Measurements from ENCODE around the gene GALNT2. TPM values are rescaled to one million over a fixed set of nuclear protein-coding genes. Genes with fewer than 3 reads are reported as not detected.

GALNT2 gene
- total RNA-seq, 1 donor from 2014 or later: 32.8 TPM

DNA sequence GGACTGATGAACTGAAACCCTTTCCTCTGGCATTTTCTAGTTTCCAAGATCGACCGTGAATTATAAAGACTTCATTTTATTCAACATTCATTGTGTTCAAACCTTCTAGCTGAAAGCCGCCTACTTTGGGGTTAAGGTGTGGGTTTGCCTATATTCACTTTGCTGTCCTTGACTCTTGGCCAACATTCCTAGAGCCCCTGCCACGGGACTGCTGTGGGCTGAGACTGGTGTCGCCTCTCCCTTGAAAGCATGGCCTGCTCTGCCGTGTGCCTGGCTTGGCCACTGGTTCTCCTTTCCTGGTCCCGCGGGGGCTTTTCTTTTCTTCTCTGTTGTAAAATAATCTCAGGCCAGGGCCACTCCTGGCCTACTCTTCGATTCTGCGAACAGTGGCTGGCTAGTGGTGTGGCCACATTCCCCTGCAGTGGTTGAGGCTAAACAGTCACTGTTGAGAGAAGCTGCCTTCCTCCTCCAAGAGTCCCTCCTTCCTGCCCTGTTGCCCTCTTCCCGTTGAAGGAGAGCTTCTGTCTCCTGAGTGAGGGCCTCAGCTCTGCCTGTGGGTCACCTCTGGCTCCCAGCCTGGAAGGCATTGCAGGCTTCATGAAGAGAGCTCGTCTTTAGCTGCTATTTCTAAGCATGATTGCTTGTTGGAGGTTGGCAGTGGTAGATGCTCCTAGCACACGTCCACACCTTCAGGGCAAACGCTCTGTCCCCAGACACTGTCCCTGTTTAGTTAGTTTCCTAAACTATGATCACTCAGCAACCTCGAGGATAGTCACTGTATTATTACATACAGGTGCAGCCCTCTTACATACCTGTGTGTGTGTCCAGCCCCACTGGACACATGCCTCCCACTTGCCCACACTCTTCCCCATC, 80.5 kb downstream of the GALNT2 start:
- no peak for DNase-seq

DNA sequence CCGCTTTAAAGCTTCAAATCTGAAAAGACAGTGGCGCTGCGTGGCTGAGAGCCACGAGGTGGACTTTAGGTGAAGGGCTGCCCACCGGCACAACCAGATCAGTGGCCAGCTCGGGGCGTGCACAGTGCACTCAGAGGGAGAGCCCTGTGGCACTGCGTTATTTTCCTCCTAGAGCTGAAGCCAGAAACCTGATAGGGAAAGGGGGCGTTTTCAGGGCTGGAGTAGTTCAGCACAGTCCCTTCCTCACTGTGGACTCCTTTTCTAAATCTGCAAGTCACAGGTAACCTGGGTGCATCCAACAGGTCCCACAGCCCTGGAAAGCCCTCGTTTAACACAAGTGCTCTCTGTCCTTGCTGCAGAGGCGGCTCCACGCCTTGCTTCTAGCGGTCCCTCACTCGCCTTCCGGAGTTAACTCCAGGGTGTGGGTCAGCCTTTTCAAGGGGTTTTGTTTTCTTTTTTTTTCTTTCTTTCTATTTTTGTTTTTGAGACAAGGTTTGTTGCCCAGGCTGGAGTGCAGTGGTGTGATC, 81.2 kb downstream of the GALNT2 start:
- no peak for DNase-seq

- no peak for DNase-seq
These were observed 81.9 kb downstream of the GALNT2 start for GRCh38 chr1:230148768-230149469.

DNA sequence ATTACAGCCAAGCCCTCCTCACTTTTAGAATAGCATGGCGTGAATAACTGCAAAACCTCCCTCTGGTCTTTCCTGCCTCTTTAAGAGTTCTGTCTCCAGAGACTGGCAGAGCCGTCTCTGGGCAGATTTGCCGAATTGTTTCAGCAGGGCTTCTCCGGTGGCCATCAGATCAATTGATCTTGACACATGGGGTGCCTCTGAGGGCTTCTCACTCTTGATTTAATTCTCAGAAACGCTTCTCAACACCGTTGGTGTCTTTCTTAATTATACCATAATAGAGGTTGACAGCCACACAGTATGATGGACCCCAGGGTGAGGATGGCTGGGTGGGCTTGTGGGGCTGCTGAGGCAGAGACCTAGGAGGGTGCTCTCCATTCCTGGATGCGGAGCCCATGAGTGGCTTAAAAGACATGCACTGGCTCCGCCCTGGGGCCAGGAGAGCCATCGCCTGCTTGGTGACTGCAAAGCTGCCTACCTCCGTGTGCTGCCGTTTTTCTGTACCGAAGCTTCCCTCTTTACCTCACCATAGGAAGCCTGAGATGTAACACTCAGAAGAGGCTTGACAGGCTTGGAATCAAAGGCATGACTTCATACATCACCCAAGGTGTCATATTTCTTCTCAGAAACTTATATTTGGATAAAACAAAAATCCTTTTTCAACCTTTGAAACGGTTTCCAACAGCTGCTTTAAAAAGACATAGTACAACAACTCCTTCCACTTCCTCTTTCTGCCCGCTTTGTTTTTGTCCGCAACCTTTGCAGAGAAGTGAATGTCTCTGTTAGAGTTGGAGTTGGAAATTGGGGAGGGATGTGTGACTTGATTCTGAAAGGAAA, 82.9 kb downstream of the GALNT2 start:
- no peak for DNase-seq

GRCh38 chr1:230150615-230151014, 83.6 kb downstream of the GALNT2 start:
- no peak for DNase-seq

DNA sequence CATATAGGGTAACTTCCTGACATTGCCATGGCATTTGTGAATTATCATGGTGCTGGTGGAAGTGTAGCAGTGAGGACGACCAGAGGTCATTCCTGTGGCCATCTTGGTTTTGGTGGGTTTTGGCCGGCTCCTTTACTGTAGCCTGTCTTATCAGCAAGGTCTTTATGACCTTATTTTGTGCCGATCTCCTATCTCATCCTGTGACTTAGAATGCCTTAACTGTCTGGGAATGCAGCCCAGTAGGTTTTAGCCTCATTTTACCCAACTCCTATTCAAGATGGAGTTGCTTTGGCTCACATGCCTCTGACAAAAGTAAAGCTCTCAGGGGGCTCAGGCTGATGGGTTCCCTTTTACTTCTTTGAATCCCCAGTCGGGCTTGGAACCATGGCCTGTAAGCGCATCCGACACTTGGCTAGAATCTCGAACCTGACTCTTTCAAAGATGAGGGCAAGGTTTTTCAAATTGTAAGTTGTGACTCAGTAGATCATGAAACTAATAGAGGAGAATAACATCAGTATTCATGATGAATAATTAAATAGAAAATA, 85.0 kb downstream of the GALNT2 start:
- no peak for DNase-seq

- no peak for DNase-seq
These were observed 86.0 kb downstream of the GALNT2 start for GRCh38 chr1:230152999-230153398.

DNA sequence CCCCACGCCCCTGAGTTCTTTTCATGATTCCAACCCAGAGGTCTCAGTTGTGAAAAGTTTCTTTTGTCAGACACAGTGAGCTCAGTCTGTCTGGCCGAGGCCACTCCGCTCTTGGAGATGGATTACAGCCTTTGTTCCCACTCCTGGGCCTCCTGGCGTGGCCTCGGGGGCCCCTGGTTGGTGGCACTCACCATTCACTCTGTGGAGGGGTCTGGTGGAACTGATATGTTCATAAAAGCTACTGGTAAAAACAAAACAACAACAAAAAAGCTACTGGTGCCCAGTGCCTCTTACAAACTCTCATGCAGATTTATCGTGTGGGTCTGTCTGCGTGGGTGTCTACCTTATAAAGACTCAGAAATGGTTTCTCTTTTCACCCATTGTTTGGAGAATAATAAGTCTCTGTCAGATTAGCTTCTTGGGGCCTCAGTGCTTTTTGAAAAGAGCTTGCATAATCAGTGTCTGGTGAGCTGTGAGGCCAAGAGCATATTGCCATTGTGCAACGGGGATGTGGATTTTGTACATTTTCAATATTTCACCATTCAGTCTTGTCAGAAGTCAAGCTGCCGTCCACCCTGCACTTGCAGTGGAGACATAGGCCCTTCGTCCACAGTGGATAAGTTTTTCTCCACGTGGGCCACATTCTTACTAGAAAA, 86.7 kb downstream of the GALNT2 start:
- peak; percentile 37 for DNase-seq

DNA sequence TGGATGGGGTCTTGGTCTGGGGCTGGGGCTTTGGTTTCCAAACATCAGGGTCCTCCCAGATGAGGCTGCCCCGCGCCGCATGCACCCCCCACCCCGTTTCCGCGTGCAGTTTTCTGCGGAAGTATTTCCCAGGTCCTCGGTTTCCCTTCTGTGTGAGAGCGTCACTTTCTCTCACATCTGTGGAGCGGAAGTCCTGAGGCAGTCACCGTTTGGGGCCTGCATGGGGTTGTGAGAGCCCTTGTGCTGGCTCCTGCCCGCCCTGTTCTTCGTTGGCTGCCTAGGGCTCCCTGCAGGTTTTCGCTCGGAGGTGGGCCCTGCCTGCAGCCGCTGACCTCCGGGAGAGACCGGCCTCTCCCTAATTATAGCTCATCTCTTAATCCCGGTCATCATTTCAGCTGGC, 88.0 kb downstream of the GALNT2 start:
- no peak for DNase-seq

- DNase-seq: no peak
These were observed 89.0 kb downstream of the GALNT2 start for GRCh38 chr1:230156068-230156467.

DNA sequence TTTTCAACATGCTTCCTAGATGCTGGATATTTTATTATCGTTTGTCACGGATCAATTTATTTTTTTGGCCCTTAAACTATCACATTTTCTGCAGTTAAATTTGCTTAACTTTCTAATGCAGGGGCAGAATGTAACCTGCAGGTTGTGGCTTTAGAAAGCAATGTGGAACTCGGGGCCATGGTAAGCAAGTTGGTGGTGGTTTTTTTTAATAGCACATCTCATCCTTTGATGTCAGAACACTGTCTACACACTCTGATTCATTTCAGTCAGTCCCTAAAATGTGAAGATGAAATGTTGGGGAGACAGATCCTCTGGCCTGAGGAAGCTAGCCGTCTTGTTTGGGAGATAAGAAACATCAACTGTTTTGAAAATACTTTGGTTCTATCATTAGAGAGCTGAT, 89.5 kb downstream of the GALNT2 start:
- no peak for DNase-seq

DNA sequence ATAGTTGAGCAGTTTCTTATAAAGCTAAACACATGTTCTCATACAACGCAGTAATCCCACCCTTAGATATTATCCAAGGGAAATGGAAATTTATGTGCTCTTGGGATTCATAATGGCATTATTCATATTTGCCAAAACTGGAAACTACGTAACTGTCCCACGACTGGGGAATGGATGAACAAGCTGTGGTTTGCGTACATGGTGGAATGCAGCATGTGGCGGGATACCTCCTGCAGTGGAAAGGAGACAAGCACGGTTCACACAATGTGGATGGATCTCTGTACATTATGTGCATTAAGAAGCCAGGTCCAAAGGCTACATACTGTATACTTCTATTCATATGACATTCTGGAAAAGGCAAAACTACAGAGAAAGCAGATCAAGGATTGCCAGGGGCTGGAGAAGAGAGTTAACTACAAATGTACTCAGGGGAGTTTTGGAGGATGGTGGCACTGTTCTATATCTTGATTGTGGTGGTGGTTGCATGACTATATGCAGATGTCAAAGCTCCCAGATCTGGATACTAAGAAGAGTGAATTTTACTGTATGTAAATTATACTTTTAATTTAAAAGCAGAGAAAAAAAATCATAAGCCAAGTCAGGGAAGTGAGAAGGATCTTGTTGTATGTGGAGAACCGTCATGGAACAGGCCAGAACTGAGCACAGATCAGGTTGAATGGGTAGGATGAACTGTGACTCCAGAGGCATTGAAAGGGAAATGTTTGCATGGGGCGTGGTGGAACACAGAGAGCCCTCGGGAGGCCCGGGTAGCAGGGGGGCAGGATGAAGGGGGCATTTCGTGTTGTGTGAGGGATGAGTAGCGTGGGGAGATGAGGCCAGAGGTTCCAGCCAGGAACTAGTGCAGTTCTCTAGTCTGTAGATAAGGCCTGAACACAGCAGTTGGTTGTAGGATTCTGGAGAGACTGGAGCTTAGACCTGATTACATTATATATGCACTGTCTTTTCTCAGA, 90.7 kb downstream of the GALNT2 start:
- DNase-seq: no peak

DNA sequence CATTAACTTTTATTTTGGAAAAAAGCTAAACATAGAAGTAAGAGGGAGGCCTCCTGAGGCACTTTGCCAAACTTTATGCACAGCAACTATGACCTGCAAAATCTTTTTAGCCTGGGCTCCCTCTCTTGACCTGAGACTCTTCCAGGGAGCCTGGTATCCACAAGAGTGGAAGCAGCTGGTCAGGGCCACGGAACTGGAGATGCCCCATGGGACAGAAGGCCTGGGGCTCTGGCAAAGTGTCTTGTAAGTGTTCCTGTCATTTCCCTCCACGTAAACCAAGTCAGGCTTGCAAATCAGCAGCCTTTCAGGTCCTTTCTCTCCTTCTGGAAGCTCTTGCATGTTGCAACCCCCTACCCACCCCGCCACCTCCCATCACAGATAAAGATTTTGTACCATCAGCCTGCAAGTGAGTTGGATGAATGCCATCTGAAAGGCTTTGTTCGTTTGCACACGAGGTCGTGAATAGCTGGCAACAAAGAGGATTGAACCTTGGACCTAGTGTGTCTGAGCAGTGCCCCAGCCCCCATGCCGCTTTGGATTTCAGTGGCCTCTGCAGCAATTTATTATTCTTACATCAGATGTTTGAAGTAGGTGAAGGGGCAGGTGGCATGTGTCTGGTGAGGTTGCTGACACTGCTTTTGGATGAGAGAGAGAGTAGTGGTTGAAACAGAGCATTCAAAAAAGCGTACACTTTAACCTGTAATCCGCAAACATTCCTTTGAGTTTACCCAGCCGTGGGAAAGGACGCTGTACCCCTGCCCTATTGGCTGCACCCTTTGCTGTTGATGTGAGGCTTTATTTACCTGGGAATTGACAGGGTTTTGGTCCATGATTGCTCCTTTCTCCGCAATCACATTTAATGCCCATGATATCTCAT, 91.6 kb downstream of the GALNT2 start:
- DNase-seq: no peak

DNA sequence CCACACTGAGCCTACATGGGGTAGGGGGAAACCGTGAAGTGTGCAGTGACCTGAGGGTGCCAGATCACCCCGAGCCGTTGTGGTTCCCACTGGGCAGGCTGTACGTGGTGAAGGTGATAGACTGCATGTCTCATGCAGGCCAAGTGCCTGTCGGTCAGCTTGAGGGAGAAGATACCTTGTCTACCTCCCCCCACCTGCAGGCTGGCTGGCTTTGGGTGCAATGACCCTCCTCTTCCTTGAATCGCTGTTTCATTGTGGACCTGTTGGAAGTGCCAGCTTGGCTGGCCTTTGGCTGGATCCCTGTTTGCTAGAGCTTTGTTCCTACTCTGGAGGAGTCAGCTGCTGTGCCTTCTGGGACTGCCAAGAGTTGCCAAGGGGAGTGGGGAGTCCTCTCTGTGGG, 92.5 kb downstream of the GALNT2 start:
- no peak for DNase-seq

DNA sequence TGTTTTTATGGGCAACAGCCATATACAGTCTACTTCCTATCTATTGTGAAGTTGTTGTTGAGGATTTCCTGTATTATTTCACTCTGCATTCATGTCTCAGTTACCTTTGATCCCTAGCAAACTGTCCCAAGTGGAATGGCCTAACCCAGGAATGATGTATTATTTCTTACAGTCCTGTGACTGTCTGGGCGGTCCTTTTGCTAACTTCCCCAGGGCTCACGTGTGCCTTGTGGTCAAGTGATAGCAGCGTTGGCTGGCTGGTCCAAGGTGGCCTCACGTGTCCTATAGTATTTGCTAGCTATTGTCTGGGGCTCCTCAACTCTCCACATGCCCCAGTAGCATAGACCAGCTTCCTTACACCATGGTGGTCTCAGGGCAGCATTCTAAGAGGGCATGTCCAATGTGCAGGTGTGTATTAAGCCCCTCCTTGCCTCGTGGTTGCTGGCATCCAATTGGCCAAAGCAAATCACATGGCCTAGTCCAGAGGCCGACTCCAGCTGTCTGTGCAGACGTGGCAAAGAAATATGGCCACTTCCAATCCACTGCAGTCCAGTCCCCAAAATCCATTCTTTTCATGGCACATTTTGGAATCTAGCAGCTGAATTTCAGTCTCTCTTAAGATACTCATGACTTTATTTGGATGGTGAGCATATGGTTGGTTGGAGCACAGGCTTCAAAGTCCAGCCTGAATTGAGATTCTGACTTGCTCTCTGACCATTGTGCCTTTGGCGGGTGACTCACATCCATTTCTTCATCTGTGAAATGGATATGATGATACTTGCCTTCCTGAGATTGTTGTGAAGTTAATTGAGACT, 94.1 kb downstream of the GALNT2 start:
- no peak for DNase-seq

GRCh38 chr1:230163205-230163604, 96.2 kb downstream of the GALNT2 start:
- DNase-seq: no peak

DNA sequence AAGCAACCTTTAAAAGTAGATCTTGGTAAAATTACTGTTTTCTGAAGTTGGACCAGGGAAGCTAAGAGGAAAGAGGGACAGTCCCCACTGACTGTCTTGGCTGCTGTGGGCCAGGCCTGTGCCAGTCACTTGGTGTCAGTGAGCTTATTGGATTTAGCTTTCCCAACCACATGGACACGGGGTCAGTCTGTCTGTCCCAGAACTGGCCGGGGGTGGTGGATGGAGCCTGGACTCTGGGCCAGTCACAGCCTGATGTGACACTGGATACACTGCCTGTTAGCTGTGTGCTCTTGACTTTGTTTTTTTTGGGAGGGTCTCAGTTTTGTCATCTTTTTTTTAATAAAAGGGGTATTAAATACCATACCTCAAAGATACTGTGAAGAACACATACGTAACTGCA, 96.7 kb downstream of the GALNT2 start:
- DNase-seq: no peak

DNA sequence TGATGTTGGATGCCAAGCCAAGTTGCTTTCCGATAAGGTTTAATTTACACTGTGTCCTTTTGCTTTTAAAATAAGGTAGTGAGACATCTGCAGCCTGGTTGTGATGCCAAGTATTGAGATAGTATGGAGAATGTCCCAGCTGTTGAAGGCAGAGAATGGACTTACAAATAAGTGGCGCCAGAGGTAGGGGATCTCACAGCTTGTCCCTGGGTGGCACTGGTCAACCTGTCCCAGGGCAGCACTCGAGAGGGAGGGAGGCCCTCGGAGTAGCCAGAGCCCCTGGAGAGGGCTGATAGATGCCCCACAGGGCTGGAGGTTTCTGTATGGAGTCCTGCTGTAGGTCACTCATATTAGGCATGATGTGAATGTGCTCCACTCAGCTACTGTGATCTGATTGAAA, 98.5 kb downstream of the GALNT2 start:
- no peak for DNase-seq
